Uterus (tissue), 4 donors: ENCODE results near the gene SMTN. TPM values are rescaled to one million over a fixed set of nuclear protein-coding genes. Genes with fewer than 3 reads are reported as not detected.

Experiments
- DNase-seq, 2 donors: peaks; one replicate each; pipeline ENCODE4 v3.0.0-alpha.2; 2019 to 2020
- H3K27ac ChIP-seq, 2 donors: fragments of 200-600 bp; sonication (generic); 1 replicate in 1 of 2; 2 replicates in 1 of 2; pipeline ENCODE4 v1.5.1; 2016 to 2018
- H3K27me3 ChIP-seq, 2 donors: fragments of 200-600 bp; sonication (generic); one replicate each; pipeline ENCODE4 v1.5.1; 2018 to 2019; ENCODE audit warnings: control low read depth in 1 of 2
- H3K36me3 ChIP-seq, 2 donors: fragments of 200-600 bp; sonication (generic); one replicate each; pipeline ENCODE4 v1.5.1; 2019; ENCODE audit warnings: control low read depth in 1 of 2
- H3K4me1 ChIP-seq, 2 donors: fragments of 200-600 bp; sonication (generic); one replicate each; pipeline ENCODE4 v1.5.1; 2018 to 2019; ENCODE audit warnings: control low read depth in 1 of 2
- H3K4me3 ChIP-seq, 2 donors: fragments of 200-600 bp; sonication (generic); 1 replicate in 1 of 2; 2 replicates in 1 of 2; pipeline ENCODE4 v1.5.1; 2018 to 2019; ENCODE audit warnings: mild to moderate bottlenecking in 1 of 2
- H3K9me3 ChIP-seq, 2 donors: fragments of 200-600 bp; sonication (generic); one replicate each; pipeline ENCODE4 v1.5.1; 2019; ENCODE audit warnings: control low read depth in 1 of 2
- POLR2A ChIP-seq, 2 donors: fragments of 450-650 bp; IDR thresholded peaks; one replicate each; pipeline ENCODE4 v1.6.1; 2016; ENCODE audit warnings: antibody characterized with exemption in 2 of 2, mild to moderate bottlenecking in 1 of 2, moderate library complexity in 1 of 2
- intact Hi-C: fragments of 100-400 bp; cut with DNase I; formaldehyde crosslinking; loops from one replicate; pipeline ENCODE4 v1.15.1; 2023; ENCODE audit warnings: low total_unique reads
- total RNA-seq, 4 donors: library from RNA; depleted of rRNA in 3 of 4; stranded (reverse); fragments of >200 nt in 3 of 4; gene quantifications; one replicate each; pipeline versions ENCODE4 v1.1.0 to v1.2.4, GENCODE V29; 2014 to 2023
- TF ChIP-seq, protein P1 (sequence below), 4 experiments: fragments of 200-600 bp in 2 of 4; fragments of 450-650 bp in 2 of 4; sonication (generic) in 2 of 4; IDR thresholded peaks; one replicate each; pipeline ENCODE4 v1.5.1; 2016 to 2019; ENCODE audit warnings: antibody characterized with exemption in 4 of 4, mild to moderate bottlenecking in 2 of 4, moderate library complexity in 1 of 4
- donor health status: DM: yes; HTN: yes; CAD: no.

Gene SMTN
- total RNA-seq, 4 donors from 2014 or later: 182 to 647 (median 274) TPM

DNA sequence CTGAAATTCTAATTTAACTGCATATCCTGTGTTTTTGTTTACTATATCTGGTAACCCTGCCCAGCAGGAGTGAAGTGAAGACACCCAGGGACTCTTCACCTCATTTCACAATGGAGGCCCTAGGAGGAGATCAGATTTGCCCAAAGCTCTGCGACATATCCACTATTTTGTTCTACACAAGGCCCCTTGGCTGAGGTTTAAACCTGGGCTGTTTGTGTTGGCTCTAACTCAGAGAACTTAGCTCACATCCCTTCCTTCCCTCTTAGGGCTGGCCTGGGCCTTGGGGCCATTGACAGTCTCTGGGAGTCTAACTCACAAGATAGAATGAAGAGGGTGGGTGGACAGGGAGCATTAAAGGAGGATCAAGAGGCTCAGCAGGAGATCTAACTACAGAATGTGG, 67.4 kb downstream of the SMTN start:
- TF ChIP-seq, protein P1, sequence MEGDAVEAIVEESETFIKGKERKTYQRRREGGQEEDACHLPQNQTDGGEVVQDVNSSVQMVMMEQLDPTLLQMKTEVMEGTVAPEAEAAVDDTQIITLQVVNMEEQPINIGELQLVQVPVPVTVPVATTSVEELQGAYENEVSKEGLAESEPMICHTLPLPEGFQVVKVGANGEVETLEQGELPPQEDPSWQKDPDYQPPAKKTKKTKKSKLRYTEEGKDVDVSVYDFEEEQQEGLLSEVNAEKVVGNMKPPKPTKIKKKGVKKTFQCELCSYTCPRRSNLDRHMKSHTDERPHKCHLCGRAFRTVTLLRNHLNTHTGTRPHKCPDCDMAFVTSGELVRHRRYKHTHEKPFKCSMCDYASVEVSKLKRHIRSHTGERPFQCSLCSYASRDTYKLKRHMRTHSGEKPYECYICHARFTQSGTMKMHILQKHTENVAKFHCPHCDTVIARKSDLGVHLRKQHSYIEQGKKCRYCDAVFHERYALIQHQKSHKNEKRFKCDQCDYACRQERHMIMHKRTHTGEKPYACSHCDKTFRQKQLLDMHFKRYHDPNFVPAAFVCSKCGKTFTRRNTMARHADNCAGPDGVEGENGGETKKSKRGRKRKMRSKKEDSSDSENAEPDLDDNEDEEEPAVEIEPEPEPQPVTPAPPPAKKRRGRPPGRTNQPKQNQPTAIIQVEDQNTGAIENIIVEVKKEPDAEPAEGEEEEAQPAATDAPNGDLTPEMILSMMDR (IDR thresholded peaks at IDR 0.05): no peak
- no peak for TF ChIP-seq POLR2A (IDR thresholded peaks at IDR 0.05)
- DNase-seq: no peak
- Histone ChIP-seq H3K4me1 (no peaks in the 10 kb centered on the region), H3K27me3 (no peaks in the 10 kb centered on the region), H3K9me3 (no peaks in the 10 kb centered on the region), H3K4me3 (no peak overlapping the region), H3K27ac (peak overlapping the region; percentile 64 to 70), H3K36me3 (no peaks in the 10 kb centered on the region)
- intact Hi-C loops: no loop called here

DNA sequence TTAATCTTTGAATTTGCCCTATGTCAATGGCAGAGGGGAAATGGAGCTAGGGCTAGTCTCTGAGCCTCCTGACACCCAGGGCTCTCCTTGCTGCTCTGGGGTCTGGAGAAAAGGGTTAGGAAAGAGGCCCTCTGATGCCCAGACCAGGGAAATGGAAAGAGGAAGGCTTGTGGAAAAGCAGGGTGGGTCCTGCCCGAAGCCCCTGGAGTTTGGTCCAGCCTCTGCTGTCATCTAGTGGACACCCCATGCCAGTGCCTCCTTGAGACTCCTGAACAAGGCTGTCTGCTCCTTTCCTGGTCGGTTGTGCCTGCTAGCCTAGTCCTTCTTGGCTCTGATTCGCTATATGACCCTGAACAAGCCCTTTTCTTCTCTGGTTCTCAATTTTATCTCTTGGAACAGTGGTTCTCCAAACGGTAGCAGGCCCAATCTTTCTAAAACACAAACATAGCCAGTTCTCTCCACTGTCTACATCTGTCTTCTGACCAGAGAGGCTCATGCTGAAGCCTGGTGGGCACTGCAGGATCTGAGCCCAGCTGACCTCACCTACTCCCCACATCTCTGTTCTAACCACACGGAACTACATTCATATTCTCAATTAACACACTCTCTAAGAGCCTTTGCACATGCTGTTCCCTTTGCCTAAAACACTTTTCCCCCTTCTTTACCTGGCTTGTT, 68.0 kb downstream of the SMTN start:
- H3K4me1 ChIP-seq: no peaks in the 10 kb centered on the region
- H3K36me3 ChIP-seq: no peaks in the 10 kb centered on the region
- peak overlapping the region; percentile 64 to 70 for H3K27ac ChIP-seq
- H3K27me3 ChIP-seq: no peaks in the 10 kb centered on the region
- H3K9me3 ChIP-seq: no peaks in the 10 kb centered on the region
- no peak overlapping the region for H3K4me3 ChIP-seq
- no peak for TF ChIP-seq POLR2A (IDR thresholded peaks at IDR 0.05)
- TF ChIP-seq, protein P1 (IDR thresholded peaks at IDR 0.05): peak; percentile 73 to 94 (median 86)
- DNase-seq: peak; percentile 75 to 80
- intact Hi-C loops: no loop called here

DNA sequence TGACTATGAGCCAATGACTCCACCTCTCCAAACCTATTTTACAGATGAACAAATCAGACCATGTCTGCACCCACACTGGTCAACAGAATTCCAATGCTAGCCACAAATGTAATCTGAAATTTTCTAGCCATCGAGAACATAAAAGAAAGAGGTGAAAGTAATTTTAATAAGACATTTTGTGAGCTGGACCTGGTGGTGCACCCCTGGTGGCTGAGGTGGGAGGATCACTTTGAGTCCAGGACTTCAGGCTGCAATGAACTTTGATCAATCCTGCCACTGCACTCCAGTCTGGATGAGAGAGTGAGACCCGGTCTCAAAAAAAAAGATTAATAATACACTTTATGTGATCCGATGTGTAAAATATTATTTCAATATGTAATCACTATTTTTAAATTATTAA, 69.5 kb downstream of the SMTN start:
- Histone ChIP-seq H3K9me3 (no peaks in the 10 kb centered on the region), H3K4me3 (no peak overlapping the region), H3K4me1 (peaks cover under 1 to 6% of the 10 kb centered on the region in 2 donors), H3K27me3 (no peaks in the 10 kb centered on the region), H3K36me3 (no peaks in the 10 kb centered on the region), H3K27ac (no peak overlapping the region)
- no peak for DNase-seq
- intact Hi-C loops: no loop called here
- TF ChIP-seq, protein P1 (IDR thresholded peaks at IDR 0.05): no peak
- TF ChIP-seq POLR2A (IDR thresholded peaks at IDR 0.05): no peak

DNA sequence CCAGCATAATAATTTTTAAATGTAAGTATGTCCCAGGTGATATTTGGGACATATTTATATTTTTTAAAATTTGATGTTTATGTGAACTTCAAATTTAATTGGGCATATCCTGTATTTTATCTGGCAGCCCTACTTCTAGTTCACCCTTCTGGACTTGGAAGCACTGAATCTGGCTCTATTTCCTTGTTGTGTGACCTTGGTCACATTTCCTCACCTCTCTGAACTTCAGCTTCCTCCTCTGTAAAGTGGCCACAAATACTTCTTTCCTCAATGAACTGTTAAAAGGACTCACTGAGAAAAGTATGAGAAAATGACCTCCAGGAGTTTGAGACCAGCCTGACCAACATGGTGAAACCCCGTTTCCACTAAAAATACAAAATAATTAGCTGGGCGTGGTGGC, 70.8 kb downstream of the SMTN start:
- H3K9me3 ChIP-seq: no peaks in the 10 kb centered on the region
- H3K27me3 ChIP-seq: no peaks in the 10 kb centered on the region
- no peak overlapping the region for H3K4me3 ChIP-seq
- no peak overlapping the region for H3K27ac ChIP-seq
- intact Hi-C loops: no loop called here
- no peak for TF ChIP-seq POLR2A (IDR thresholded peaks at IDR 0.05)
- TF ChIP-seq, protein P1 (IDR thresholded peaks at IDR 0.05): no peak
- DNase-seq: no peak
- peaks cover 6% of the 10 kb centered on the region in 2 donors for H3K4me1 ChIP-seq
- H3K36me3 ChIP-seq: no peaks in the 10 kb centered on the region

DNA sequence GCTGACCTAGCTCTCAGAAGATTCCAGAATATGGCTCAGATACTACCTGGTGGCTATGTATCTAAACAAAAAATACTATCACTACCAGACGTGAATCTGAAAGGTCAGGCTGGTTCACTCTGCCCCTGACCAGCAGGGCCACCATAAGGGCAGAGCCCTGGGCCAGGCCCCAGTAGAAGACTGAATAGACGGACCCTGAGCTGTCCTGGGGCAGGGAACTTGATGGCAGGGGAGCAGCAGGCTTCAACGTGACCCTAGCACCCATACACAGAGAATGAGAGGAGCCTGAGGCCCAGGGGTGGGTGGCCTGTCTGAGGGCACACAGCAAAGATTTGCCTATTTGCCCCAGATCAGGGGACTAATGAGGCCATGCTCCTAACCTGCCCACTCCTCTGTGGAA, 72.2 kb downstream of the SMTN start:
- no peaks in the 10 kb centered on the region for H3K36me3 ChIP-seq
- DNase-seq: no peak
- peaks cover 6% of the 10 kb centered on the region in 2 donors for H3K4me1 ChIP-seq
- no peak for TF ChIP-seq POLR2A (IDR thresholded peaks at IDR 0.05)
- TF ChIP-seq, protein P1 (IDR thresholded peaks at IDR 0.05): no peak
- peak overlapping the region in 1 of 2 donors; percentile 21 for H3K27ac ChIP-seq
- intact Hi-C loops: no loop called here
- no peak overlapping the region for H3K4me3 ChIP-seq
- H3K9me3 ChIP-seq: no peaks in the 10 kb centered on the region
- no peaks in the 10 kb centered on the region for H3K27me3 ChIP-seq

Other genes starting within 250 kb of the SMTN start
- 10 to 100 TPM in 2 of 4 donors, 1 to 10 TPM in 2; 5.6 to 27.3 (median 14.1) TPM for gene MORC2, start 112.5 kb upstream of the SMTN start, total RNA-seq
- gene TUG1, start 112.1 kb upstream of the SMTN start, total RNA-seq: 100 to 1,000 TPM in 3 of 4 donors, 10 to 100 TPM in 1; 61.2 to 130 (median 116) TPM
- gene SELENOM, start 26.2 kb downstream of the SMTN start, total RNA-seq: 1,000 to 10,000 TPM in 2 of 4 donors, 100 to 1,000 TPM in 1, 10 to 100 TPM in 1; 91.7 to 2,170 (median 948) TPM
- gene INPP5J, start 41.6 kb downstream of the SMTN start, total RNA-seq: 1 to 10 TPM in 3 of 4 donors, under 1 TPM in 1; 0.59 to 7.9 (median 3.0) TPM
- gene PLA2G3, start 59.2 kb downstream of the SMTN start, total RNA-seq: not detected
- 10 to 100 TPM; 10.8 to 39.5 (median 28.0) TPM for gene RNF185, start 78.9 kb downstream of the SMTN start, total RNA-seq
- gene LIMK2, start 131.0 kb downstream of the SMTN start, total RNA-seq: 10 to 100 TPM in 2 of 4 donors, 1 to 10 TPM in 2; 7.2 to 52.0 (median 22.1) TPM
- 10 to 100 TPM; 12.7 to 35.1 (median 24.7) TPM for gene PIK3IP1, start 211.2 kb downstream of the SMTN start, total RNA-seq